ENCODE data around the gene BAZ1B.
"Not testable (repeated sequence)": the region's sequence is repeated elsewhere in the genome, so short reads cannot be mapped to it uniquely, and the experiment has no call there.

DNA sequence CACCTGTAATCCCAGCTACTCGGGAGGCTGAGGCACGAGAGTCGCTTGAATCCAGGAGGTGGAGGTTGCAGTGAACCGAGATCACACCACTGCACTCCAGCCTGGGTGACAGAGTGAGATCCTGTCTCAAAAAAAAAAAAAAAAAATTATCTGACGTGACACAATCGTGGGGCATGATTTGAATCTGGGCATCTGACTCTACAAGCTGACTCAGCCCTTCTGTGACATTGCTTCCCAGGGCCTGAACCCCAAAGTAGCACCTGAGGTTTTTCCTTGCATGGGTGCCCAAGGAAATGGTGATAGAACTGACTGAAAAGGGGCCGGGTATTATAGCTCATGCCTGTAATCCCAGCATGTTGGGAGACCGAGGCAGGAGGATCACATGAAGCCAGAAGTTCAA, 101.5 kb downstream of the BAZ1B start:
- TF ChIP-seq, protein P1, sequence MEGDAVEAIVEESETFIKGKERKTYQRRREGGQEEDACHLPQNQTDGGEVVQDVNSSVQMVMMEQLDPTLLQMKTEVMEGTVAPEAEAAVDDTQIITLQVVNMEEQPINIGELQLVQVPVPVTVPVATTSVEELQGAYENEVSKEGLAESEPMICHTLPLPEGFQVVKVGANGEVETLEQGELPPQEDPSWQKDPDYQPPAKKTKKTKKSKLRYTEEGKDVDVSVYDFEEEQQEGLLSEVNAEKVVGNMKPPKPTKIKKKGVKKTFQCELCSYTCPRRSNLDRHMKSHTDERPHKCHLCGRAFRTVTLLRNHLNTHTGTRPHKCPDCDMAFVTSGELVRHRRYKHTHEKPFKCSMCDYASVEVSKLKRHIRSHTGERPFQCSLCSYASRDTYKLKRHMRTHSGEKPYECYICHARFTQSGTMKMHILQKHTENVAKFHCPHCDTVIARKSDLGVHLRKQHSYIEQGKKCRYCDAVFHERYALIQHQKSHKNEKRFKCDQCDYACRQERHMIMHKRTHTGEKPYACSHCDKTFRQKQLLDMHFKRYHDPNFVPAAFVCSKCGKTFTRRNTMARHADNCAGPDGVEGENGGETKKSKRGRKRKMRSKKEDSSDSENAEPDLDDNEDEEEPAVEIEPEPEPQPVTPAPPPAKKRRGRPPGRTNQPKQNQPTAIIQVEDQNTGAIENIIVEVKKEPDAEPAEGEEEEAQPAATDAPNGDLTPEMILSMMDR (conservative IDR thresholded peaks at IDR 0.05; ENCODE audit: low read length) = not testable (repeated sequence)
- not testable (repeated sequence) for TF ChIP-seq EZH2phosphoT487 (IDR thresholded peaks at IDR 0.05; ENCODE audit: borderline replicate concordance, low read depth, low read length)

Measured in OCI-LY7 (cell line).